ENCODE measurements around the gene NUP85. TPM values are rescaled to one million over a fixed set of nuclear protein-coding genes. Genes with fewer than 3 reads are reported as not detected.
A peak's percentile ranks its signal among the peaks of the same experiment; 100 is the strongest.
"Not testable (repeated sequence)": the region's sequence is repeated elsewhere in the genome, so short reads cannot be mapped to it uniquely, and the experiment has no call there.

NUP85 gene
- total RNA-seq, 1 donor from 2014 or later: 31.5 TPM

GRCh38 chr17:75199886-75200618, 5.4 kb upstream of the NUP85 start:
- no peak for DNase-seq (ENCODE audit: low read depth in 2 of 2)

GRCh38 chr17:75205793-75206163, 299 bp downstream of the NUP85 start:
- DNase-seq (ENCODE audit: low read depth in 2 of 2): no peak

DNA sequence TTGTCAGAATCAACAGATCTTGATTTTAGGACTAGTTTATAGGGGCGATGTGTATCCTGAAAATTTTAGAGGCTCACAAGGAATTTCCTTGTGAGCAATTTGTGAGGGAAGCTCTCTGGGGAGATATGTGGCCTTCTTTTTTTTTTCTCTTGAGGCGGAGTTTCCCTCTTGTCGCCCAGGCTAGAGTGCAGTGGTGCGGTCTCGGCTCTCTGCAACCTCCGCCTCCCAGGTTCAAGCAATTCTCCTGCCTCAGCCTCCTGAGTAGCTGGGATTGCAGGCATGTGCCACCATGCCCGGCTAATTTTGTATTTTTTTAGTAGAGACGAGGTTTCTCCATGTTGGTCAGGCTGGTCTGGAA, 1.6 kb downstream of the NUP85 start:
- not testable (repeated sequence) for DNase-seq (ENCODE audit: low read depth in 2 of 2)

- no peak for DNase-seq (ENCODE audit: low read depth in 2 of 2)
These were observed 2.3 kb downstream of the NUP85 start for GRCh38 chr17:75207760-75208159.

GRCh38 chr17:75208161-75208560, 2.7 kb downstream of the NUP85 start:
- no peak for DNase-seq (ENCODE audit: low read depth in 2 of 2)

- DNase-seq (ENCODE audit: low read depth in 2 of 2): no peak
These were observed 3.6 kb downstream of the NUP85 start for GRCh38 chr17:75209061-75209460.

DNA sequence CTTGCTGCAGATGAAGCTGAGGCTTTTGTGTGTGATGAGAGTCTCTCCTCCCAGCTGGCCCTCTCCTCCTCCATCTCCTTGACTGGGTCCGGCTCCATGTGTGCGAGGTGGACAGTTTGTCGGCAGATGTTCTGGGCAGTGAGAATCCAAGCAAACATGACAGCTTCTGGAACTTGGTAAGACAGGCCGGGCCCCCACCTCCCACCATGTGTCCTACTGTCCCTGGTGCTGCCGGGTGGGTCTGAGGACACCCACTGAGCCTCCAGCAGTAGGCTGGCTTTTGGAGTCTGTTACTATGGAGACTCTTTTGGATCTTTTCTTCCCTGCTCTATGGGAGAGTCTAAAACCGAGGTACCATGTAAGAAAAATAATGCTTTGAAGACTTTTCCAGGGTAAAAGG, 12.7 kb downstream of the NUP85 start:
- no peak for DNase-seq (ENCODE audit: low read depth in 2 of 2)

- no peak for DNase-seq (ENCODE audit: low read depth in 2 of 2)
These were observed 14.3 kb downstream of the NUP85 start for GRCh38 chr17:75219815-75220214.

DNA sequence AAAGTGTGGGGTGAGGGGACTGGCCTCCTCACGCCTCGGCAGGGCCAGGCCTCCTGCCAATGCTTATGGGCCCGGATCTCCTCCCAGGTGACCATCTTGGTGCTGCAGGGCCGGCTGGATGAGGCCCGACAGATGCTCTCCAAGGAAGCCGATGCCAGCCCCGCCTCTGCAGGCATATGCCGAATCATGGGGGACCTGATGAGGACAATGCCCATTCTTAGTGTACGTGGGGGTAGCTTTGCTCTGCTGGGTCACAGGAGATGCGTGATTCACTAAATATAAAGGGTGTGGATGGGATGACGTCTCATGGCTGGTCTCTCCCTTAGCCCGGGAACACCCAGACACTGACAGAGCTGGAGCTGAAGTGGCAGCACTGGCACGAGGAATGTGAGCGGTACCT, 19.5 kb downstream of the NUP85 start:
- no peak for DNase-seq (ENCODE audit: low read depth in 2 of 2)

DNA sequence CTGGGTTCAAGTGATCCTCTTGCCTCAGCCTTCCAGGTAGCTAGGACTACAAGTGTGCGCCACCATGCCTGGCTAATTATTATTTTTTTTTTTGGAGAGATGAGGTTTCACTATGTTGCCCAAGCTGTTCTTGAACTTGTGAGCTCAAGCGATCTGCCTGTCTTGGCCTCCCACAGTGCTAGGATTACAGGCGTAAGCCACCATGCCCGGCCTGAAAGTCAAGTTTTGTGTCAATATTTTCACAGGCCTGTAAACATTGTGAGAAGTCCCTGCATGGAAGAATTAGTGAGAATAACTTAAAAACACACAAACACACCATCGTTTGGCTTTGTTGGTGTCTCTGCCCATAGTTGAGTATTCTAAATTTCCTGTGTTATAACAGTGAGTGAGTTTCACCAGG, 22.2 kb downstream of the NUP85 start:
- no peak for DNase-seq (ENCODE audit: low read depth in 2 of 2)

DNA sequence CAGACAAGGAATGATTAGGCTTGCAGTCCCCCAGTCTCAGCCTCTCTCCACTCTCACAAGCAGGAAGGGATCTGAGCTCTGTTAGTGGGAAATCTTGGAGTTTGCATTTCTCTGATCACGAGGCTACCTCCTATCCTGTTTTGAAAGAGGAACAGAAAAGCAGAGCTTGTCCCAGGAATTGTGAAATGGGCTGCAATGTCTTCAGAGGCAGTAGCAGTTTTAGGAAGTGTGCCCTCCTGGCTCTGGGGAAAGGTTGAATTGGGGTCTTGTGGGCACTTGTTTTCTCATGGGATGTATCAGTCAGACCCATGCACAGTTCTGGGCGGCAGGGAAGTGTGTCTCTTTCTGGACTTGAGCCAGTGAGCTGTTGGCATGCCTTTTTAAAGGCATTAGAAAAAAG, 22.8 kb downstream of the NUP85 start:
- peak; percentile 27 to 30 for DNase-seq (ENCODE audit: low read depth in 2 of 2)

DNA sequence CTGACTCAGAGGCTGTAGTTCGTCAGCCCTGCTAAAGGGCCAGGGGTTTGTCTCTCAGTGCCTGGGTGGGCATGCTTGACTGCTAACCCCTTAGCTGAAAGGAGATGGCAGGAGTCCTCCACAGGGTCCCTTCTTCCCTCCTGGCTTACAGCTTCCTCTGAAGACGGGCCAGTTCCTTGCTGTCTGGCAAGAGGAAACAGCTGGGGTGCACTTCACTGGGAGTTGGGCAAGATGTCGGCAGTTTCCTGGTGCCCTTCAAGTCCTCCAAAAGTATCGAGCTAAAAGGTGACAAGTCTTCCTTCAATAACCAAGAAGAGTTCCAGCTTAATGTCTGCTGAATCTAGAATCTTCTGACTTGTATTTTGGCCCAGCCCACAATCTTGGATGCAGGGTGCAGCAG, 23.4 kb downstream of the NUP85 start:
- peak in 1 of 2 donors; percentile 35 for DNase-seq (ENCODE audit: low read depth in 2 of 2)

GRCh38 chr17:75231071-75231470, 25.6 kb downstream of the NUP85 start:
- DNase-seq (ENCODE audit: low read depth in 2 of 2): no peak

GRCh38 chr17:75231741-75232464, 26.4 kb downstream of the NUP85 start:
- DNase-seq (ENCODE audit: low read depth in 2 of 2): no peak

DNA sequence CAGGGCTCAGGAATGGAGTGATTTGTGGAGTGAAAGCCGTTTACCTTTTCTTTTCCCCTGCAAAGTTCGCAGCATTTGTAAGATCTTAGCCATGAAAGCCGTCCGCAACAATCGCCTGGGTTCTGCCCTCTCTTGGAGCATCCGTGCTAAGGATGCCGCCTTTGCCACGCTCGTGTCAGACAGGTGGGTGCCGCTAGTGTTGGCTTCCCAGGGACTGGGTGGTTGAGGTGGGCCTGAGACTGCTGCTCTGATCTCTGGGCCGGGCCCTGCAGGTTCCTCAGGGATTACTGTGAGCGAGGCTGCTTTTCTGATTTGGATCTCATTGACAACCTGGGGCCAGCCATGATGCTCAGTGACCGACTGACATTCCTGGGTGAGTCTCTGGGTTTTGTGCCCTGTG, 27.3 kb downstream of the NUP85 start:
- no peak for DNase-seq (ENCODE audit: low read depth in 2 of 2)

GRCh38 chr17:75237100-75238014, 31.9 kb downstream of the NUP85 start:
- no peak for DNase-seq (ENCODE audit: low read depth in 2 of 2)

GRCh38 chr17:75238020-75238580, 32.6 kb downstream of the NUP85 start:
- DNase-seq (ENCODE audit: low read depth in 2 of 2): no peak

DNA sequence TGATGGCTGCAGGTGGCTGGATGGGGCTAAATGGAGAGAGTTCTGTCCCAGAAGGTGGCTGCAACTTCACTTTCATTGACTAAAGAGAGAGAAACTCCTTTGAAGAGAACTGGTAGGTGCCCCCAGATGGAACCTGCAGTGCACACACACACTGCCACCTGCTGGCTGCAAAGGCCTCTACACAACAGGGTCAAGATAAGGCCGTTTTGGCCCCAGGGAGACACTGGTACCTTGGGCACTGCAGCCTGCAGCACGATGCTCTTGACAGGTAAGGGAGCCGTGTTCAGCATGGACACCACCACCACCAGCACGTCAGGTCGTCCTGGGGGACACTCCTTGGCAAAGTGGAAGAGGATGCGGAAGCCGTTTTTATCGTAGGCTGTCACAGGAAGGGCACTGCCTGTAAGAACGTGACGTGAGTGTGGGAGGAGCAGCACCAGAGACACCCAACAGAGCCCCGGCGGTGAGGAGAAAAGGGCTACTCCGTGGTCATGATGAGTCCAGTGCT, 33.3 kb downstream of the NUP85 start:
- peak; percentile 82 to 85 for DNase-seq (ENCODE audit: low read depth in 2 of 2)

DNA sequence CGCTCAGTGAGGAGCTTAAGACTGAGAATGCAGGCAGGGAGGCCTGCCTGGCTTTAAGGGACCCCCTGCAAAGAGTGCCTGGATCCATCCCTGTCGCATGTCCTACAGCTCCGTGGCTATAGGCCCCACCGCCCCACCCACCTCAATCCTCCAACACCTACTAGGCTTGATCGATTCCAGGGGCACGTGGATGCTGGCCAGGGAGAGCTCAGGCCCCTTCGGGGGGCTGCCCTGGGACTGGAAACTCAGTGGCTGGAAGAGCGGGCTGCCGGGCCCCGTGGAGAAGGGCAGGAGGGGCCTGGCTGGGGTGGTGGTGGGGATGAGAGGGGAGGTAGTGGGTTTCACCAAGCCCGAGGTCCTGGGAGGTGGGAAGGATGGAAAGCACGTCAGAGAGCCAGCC, 33.7 kb downstream of the NUP85 start:
- no peak for DNase-seq (ENCODE audit: low read depth in 2 of 2)

DNA sequence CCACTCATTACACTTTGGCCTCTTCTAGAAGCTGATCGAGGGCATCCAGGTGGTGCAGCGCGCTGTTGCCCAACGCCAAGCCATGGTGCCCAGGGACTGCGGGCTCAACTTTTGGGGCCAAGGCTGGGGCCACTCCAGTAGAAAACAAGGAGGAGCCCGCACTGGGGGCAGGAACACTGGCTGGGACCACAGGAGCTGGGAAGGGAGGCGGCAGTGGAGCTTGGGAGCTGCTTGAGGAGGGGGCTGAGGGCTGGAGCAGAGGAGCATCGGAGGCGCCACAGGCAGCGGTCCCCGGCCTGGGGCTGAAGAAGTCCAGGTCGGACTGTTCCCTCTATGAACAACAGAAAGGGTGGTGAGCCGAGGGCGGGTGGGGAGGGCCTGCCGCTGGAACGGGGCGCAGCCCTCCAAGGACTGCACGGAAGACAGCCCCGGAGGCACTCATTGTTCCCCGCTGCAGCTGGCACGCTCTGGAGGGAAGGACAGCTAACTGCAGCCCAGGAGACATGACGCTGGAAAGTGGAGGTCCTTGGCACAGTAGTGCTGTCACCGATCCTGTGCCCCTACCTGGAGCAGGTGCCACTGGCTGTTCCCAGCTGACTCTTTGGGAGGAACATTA, 34.4 kb downstream of the NUP85 start:
- no peak for DNase-seq (ENCODE audit: low read depth in 2 of 2)
